GM12872 (cell line): ENCODE data around the gene CACTIN.

Source experiments
- TF ChIP-seq, protein P1 (sequence below): IDR thresholded peaks from 3 replicates; pipeline ENCODE4 v1.5.1; 2011; ENCODE audit warnings: low read depth, mild to moderate bottlenecking, low read length, moderate library complexity; ENCODE audit not compliant: insufficient read depth

Gene CACTIN

DNA sequence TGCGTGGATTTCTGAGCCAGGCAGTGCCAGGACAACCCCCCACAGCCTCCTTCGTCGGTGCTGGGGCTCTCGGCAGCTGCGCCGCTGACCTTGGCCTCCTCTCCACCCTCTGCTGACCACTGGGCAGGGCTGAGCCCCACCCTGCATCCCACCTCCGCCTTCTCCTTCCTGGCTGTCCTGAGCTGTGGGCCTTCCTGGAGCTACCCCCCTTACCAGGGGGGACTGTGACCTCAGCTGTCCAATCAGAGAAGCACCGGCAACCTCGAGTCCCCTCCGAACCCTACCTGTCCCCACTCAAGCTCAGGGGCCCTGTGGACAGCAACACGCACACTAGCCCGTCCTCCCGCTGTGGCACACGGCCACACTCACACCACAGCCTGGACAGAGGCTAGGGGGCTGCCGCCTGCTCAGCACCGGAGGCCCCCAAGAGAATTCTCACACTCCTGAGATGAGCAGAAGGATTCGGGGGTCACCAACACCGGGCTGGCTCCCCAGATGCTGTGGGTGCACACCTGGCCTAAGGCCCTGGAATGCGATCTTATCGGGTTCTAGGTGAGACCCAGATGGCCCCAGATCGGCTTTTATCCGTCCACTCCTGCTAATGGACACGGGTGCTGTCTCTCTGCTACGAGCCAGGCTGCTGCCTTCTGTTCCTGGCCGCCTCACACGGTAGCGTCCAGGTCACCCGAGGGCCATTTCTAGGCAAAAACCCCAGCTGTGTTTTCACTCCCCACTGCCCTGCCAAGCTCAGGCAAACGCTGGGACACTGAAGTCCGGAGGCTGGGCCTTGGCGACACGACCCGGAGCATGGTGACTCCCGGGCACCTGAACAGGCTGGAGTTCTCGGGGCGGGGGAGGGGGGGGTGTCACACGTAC, 32.5 kb upstream of the CACTIN start:
- TF ChIP-seq, protein P1, sequence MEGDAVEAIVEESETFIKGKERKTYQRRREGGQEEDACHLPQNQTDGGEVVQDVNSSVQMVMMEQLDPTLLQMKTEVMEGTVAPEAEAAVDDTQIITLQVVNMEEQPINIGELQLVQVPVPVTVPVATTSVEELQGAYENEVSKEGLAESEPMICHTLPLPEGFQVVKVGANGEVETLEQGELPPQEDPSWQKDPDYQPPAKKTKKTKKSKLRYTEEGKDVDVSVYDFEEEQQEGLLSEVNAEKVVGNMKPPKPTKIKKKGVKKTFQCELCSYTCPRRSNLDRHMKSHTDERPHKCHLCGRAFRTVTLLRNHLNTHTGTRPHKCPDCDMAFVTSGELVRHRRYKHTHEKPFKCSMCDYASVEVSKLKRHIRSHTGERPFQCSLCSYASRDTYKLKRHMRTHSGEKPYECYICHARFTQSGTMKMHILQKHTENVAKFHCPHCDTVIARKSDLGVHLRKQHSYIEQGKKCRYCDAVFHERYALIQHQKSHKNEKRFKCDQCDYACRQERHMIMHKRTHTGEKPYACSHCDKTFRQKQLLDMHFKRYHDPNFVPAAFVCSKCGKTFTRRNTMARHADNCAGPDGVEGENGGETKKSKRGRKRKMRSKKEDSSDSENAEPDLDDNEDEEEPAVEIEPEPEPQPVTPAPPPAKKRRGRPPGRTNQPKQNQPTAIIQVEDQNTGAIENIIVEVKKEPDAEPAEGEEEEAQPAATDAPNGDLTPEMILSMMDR: no peak

DNA sequence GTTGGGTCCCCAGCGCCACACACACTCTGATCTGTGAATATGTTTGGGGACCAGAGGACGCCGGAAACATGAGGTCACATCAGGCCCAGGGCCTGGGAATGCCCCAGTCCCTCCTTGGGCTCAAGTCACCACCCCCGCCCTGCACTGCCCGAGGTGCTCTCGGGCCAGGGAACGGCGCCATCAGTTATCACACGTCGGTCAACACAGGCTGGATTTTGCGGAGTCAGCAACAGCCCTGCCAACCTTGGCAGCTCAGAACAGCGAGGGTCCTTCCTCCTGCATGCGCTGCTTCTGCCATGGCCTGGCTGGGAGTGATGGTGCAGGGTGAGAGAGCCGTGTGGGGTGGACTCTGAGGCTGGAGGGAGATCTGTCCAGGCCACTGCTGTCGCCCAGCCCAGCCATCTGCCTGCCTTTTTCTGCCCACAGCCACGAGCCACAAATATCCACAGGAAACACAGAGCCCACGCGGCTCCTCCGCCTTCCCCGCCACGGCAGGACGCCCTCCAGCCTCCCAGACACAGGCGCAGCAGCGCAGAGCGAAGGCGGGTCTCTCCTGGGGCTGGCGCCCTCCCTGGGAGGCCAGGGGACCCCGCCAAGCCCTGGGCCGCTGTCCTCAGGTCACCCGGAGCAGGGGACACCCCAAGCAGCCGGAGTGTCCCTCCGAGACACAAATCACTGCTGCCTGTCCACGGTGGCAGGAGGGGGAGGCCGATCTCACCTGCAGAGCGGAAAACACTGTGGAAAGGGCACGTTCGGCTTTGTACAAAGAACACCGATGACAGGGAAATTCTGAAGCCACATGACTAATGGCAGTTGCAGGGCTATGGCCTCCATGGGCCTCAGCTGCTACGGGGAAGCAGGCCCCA, 31.6 kb upstream of the CACTIN start:
- TF ChIP-seq, protein P1: no peak

DNA sequence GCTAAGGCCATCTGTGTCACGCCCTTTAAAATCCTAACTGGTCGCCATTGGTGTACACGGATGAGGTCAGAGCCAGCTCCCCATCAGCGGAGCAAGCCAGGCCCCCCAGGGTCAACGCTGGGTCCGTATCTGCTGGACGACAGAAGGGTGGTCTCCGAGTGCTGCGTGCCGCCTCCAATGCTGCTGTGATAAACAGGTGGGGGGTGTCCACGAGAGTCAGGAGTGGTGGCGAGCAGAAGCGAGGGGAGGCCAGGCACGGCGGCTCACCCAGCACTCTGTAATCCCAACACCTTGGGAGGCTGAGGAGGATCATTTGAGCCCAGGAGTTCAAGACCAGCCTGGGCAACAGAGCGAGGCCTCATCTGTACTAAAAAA, 30.8 kb upstream of the CACTIN start:
- TF ChIP-seq, protein P1: no peak

DNA sequence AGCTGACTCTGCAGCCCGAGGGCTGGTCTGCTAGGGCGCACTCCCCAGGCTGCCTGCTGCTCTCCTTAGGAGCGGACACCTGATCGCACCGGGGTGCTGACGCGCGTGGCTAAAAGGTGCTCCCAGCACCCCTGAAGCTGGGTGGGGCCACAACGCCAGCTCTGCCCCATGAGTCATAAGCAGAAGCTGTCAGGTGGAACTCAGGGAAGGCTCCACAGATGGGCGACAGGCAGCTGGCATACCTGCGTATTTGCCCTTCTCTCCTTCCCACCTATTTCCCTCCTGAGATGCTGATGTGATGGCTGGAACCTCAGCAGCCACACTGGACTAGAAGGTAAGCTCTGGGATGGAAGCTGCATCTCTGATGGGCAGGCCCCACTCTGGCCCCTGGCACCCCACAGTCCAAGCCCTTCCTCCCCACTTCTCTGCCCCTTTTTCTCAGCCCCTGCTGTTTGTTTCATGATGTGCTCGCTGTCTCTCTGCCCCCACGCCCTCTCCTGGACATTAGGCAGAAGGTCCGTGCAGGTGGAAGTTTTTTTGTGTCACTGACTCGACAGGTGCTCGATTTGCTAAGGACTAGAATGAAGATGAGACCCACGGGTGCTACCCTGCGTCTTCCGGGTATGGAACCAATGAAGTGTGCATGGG, 30.3 kb upstream of the CACTIN start:
- TF ChIP-seq, protein P1: no peak

DNA sequence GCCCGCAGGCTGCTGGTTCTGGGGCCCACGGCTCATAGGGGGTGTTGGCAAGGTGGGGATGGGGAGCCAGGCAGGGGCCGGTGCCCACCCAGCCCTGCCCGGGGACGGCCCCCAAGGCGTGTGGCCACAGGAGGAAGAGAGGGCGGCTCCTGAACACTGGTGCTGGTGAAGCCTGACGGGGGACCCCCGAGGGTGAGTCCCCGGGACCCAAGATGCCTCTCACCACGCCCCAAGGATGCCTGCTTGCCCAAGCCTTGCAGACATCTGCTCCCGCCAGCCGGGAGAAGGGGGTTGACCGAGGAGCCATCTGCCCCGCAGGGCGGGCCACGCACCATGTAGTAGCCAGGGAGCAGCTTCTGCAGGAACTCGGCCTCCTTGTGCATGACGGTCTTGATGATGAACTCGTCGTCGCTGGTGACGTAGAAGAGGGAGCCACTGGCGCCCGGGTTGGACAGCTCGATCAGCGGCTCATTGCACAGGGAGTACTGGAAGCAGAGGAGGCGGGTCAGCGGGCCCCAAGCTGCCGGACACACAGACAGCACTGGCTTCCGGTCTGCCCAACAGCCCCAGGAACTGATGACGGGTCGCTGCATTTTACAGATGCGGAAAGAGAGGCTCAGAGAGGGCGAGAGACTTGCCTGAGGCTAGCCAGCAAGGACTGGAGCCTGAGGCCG, 29.6 kb upstream of the CACTIN start:
- TF ChIP-seq, protein P1: no peak

DNA sequence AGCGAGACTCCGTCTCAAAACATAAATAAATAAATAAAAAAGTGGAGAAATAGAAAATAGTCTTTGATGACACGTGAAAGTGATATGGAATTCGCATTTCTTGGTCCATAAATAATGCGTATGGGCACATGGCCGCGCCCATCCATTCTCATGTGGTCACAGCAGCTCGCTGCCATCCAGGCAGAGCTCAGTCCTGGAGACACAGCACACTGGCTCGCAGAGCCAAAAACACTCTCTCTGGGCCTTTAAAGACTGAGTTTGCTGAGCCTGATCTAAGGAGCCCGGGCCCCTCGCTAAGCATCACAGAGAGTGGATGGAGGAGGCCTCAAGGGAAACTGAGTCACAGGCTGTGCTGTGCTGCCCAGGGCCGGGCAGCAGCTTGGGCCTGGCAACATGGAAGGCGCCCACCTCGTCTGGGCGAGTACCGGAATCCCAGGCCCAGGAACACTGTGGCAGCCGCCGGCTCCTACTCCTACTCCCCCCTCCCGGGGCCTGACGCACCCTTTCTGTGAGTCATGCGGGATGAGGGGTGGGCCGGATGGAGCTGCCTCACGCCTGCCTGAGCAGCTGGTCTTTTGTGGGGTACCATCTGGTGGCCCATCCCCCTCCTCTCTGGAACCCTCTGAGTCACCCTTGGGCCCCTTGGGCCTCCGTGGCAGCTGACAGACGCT, 28.9 kb upstream of the CACTIN start:
- TF ChIP-seq, protein P1: no peak
